Stimulated activated CD4-positive, alpha-beta T cell treated with anti-CD3 and anti-CD28 coated beads, Interleukin-4, amount 100 ng/mL, for 4 hours (primary cell): ENCODE results near the gene MEIOB.

Source experiments
- DNase-seq, 2 experiments: peaks; one replicate each; pipeline ENCODE4 v3.0.0-alpha.2; 2020

Gene MEIOB

GRCh38 chr16:1785846-1786170 is 86.2 kb downstream of the MEIOB start:
- DNase-seq, result no peak

DNA sequence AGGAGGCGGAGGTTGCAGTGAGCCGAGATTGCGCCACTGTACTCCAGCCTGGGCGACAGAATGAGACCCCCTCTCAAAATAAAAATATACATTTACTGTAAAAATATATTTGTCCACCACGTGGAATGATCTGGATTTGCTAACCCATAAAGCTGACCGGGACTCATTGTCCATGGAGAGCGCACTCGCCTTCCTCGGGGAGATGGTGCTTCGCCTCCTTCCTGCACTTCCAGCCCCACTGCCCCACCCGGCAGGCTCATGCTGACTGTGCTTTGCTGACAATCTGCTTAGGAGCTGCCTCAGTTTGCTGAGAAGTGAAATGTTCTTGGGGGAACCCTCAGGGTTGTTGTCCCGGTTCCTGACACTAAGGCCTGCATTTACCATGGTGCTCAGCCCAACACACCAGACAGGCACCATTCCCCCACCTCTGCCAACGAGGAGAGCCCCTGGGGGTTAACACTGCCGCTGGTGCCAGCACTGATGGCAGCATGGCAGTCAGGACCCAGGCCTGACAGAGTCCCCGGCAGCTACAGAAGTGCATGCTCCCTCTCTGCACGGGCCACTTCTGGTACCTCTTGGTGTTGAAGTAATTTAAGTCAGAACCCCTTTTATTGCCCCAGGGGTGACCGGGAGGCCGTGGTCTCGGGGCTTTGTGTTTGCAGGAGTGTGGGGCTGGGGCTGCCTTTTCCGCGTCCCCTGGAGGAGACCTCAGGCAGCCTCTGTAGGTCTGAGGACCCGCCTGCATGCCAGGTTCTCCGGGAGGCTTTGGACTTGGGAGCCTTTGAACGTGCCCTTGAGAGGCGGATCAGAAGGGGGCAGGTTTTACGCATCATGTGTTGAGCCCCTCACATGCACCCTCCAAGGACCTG is 86.8 kb downstream of the MEIOB start:
- no peak for DNase-seq
